ENCODE data around the gene DES. TPM values are rescaled to one million over a fixed set of nuclear protein-coding genes. Genes with fewer than 3 reads are reported as not detected.

Gene DES
- total RNA-seq, 1 experiment from 2014 or later = 1,551 TPM

DNA sequence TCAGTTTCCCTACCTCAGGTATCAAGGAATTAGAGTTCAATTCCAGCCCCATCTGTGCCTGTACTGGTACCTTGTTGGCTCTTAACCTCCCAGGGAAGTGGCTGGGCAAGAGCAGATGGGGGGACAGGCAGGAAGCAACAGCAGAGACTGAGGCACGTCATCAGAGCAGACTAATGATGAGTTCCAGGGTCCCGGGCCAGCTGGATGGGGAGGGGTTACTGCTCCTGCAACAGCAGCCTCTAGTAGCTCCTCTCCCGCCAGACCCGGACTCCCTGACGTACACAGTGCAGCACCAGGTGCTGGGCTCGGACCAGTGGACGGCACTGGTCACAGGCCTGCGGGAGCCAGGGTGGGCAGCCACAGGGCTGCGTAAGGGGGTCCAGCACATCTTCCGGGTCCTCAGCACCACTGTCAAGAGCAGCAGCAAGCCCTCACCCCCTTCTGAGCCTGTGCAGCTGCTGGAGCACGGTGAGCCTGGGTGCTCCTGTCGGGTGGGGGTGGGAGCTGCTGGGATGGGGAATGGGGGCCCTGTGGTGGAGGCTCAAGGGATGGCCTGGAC is 54.5 kb downstream of the DES start:
- no peak for DNase-seq (ENCODE audit: low read depth)

DNA sequence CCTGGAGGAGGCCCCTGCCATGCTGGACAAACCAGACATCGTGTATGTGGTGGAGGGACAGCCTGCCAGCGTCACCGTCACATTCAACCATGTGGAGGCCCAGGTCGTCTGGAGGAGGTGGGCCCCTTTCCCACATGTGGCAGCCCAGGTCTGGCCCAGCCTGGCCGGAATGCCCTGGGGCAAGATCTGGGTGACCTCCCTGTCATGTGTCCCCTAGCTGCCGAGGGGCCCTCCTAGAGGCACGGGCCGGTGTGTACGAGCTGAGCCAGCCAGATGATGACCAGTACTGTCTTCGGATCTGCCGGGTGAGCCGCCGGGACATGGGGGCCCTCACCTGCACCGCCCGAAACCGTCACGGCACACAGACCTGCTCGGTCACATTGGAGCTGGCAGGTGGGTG is 55.3 kb downstream of the DES start:
- no peak for DNase-seq (ENCODE audit: low read depth)

DNA sequence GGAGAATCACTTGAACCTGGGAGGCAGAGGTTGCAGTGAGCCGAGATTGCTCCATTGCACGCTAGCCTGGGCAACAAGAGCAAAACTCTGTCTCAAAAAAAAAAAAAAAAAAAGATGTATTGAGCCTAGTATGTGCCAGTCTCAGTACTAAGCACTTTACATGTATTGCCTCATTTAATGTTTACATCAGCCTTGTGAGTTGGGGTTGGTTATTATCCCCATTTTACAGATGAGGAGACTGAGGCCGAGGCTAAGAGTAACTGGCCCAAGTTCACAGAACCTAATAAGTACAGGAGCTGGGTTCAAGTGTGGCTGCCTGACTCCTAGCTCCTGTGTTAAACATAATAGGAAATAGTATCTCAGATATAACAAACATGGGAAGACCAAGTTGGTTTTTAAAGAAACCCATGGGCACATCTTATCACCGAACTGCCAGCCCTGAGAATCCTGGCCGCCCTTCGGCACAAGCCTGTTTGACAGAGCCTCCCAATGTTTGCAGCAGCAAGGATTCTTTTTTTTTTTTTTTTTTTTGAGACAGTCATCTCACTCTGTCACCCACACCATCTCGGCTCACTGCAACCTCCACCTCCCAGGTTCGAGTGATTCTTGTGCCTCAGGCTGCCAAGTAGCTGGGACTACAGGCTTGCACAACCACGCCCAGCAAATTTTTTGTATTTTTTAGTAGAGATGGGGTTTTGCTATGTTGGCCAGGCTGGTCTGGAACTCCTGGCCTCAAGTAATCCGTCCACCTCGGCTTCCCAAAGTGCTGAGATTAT is 56.3 kb downstream of the DES start:
- DNase-seq (ENCODE audit: low read depth) = no peak

DNA sequence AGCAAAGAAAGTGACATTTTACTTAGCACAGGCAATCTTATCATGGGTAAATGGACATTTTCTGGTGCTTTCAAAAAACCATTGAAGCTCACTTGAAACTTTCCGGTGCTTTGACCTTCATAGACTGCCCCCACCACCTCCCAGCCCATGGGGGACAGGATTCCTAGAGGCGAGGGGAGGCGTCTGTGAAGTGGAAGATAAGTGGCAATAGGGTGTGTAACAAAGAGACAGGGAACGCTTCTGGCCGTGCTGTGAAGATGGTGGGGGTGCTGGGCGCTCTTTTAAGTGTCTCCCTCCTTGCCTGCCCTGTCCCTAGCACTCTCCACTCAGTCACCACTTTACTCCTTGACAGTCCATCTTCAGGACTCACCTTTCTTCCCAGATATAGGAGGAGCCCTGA is 57.1 kb downstream of the DES start:
- no peak for DNase-seq (ENCODE audit: low read depth)

DNA sequence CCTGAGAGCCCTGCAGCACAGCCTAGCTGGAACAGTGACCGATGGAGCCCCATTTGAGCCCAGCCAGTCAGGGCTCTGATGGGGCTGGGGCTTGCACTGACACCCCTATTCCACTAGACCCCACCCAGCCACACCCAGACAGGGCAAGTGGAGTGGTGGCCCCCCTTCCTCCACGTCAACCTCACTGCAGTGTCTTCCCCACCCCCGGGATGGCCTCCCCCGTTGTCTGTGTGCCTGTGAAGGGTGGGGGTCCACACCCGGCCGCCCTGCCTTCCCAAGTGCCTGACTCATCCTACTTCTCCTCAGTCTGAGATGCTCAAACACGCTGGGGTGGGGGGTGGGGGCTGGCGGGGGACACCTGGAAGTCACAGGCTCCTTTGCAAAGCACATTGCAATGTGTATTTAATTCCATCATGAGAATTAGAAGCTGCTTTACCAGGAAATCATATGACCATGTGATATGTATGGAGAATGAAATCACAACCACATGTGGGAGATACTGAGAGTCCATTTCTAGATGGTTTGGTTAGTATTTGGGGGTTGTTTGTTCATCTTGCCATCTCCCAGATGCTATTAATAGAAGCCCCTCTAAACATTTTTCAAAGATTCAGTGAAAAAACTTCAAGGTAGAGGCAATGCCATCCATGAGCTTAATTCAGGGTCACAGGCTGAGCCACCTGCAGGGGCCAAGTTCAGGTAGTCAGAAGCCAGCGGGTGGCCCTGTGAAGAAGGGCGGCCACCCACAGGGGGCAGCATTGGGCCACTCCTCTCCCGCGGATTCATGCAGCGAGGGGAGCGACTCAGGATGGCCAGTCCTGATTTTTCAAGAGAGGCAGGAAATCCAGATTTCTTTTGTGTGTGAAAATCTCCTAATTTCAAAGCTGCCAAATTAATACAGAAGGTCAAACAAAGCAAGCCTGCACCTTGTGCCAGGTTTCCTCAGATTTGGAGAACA is 57.8 kb downstream of the DES start:
- DNase-seq (ENCODE audit: low read depth) = peak; percentile 34

Other genes with a start within 250 kb of the DES start
- 0.06 TPM in 1 of 2 replicates, not detected in the other for gene SLC23A3, start 248.3 kb upstream of the DES start, total RNA-seq (2014; rRNA removed)
- 21.3 and 22.8 TPM in 2 replicates for gene CNPPD1, start 241.5 kb upstream of the DES start, total RNA-seq (2014; rRNA removed)
- gene RETREG2, start 240.1 kb upstream of the DES start, total RNA-seq (2014; rRNA removed) = 70.3 and 88.3 TPM in 2 replicates
- 34.0 and 39.9 TPM in 2 replicates for gene ZFAND2B, start 211.6 kb upstream of the DES start, total RNA-seq (2014; rRNA removed)
- gene ABCB6, start 199.4 kb upstream of the DES start, total RNA-seq (2014; rRNA removed) = 22.7 and 23.5 TPM in 2 replicates
- gene ATG9A, start 188.7 kb upstream of the DES start, total RNA-seq (2014; rRNA removed) = 41.6 and 57.0 TPM in 2 replicates
- gene ANKZF1, start 188.6 kb upstream of the DES start, total RNA-seq (2014; rRNA removed) = 26.3 and 30.1 TPM in 2 replicates
- gene GLB1L, start 172.9 kb upstream of the DES start, total RNA-seq (2014; rRNA removed) = 7.4 and 12.3 TPM in 2 replicates
- gene STK16, start 172.9 kb upstream of the DES start, total RNA-seq (2014; rRNA removed) = 22.3 and 27.1 TPM in 2 replicates
- gene TUBA4B, start 165.1 kb upstream of the DES start, total RNA-seq (2014; rRNA removed) = not detected in 2 replicates
- 211 and 235 TPM in 2 replicates for gene TUBA4A, start 164.5 kb upstream of the DES start, total RNA-seq (2014; rRNA removed)
- gene DNAJB2, start 139.0 kb upstream of the DES start, total RNA-seq (2014; rRNA removed) = 21.5 and 28.3 TPM in 2 replicates
- gene PTPRN, start 109.0 kb upstream of the DES start, total RNA-seq (2014; rRNA removed) = 1.5 and 2.8 TPM in 2 replicates
- gene RESP18, start 85.6 kb upstream of the DES start, total RNA-seq (2014; rRNA removed) = not detected in 2 replicates
- 55.0 and 63.7 TPM in 2 replicates for gene DNPEP, start 30.5 kb upstream of the DES start, total RNA-seq (2014; rRNA removed)
- 36.2 and 41.5 TPM in 2 replicates for gene SPEG, start 16.5 kb downstream of the DES start, total RNA-seq (2014; rRNA removed)
- gene GMPPA, start 80.5 kb downstream of the DES start, total RNA-seq (2014; rRNA removed) = 64.4 and 65.7 TPM in 2 replicates
- not detected in 2 replicates for gene ASIC4, start 96.1 kb downstream of the DES start, total RNA-seq (2014; rRNA removed)
- 246 and 264 TPM in 2 replicates for gene CHPF, start 125.4 kb downstream of the DES start, total RNA-seq (2014; rRNA removed)
- gene TMEM198, start 125.7 kb downstream of the DES start, total RNA-seq (2014; rRNA removed) = 4.2 and 4.4 TPM in 2 replicates
- gene OBSL1, start 153.2 kb downstream of the DES start, total RNA-seq (2014; rRNA removed) = 62.1 and 69.0 TPM in 2 replicates
- not detected in 2 replicates for gene INHA, start 153.9 kb downstream of the DES start, total RNA-seq (2014; rRNA removed)
- gene STK11IP, start 179.5 kb downstream of the DES start, total RNA-seq (2014; rRNA removed) = 11.6 and 13.2 TPM in 2 replicates
- gene SLC4A3, start 209.3 kb downstream of the DES start, total RNA-seq (2014; rRNA removed) = 2.8 and 2.9 TPM in 2 replicates